GM13976 (cell line): ENCODE results near the gene AMBRA1.

Experiments
- DNase-seq: peaks from one replicate; pipeline ENCODE4 v3.0.0; 2012; ENCODE audit warnings: low spot score
- CTCF ChIP-seq: IDR thresholded peaks from 2 replicates; pipeline ENCODE4 v1.5.1; 2012; ENCODE audit warnings: borderline replicate concordance, mild to moderate bottlenecking; ENCODE audit not compliant: insufficient read depth; ENCODE audit errors: extremely low read depth, missing control alignments, control extremely low read depth
- in situ Hi-C: fragments of 300-500 bp; cut with MboI; formaldehyde crosslinking; loops from one replicate; pipeline ENCODE4 v1.12.0; 2022; ENCODE audit warnings: low sequenced_read_pairs, mixed read lengths, inconsistent platforms; ENCODE audit not compliant: unreplicated experiment

Gene AMBRA1

GRCh38 chr11:46498968-46499367 lies 94.9 kb downstream of the AMBRA1 start:
- no peak for TF ChIP-seq CTCF
- in situ Hi-C loops, result no loop called here
- no peak for DNase-seq

GRCh38 chr11:46498179-46498578 lies 95.6 kb downstream of the AMBRA1 start:
- DNase-seq, result no peak
- in situ Hi-C loops, result no loop called here
- TF ChIP-seq CTCF, result no peak

- no peak for TF ChIP-seq CTCF
- no peak for DNase-seq
- in situ Hi-C loops, result no loop called here
Measured at GRCh38 chr11:46497498-46497897, 96.3 kb downstream of the AMBRA1 start.

- in situ Hi-C loops, result no loop called here
- no peak for DNase-seq
- TF ChIP-seq CTCF, result no peak
Measured at GRCh38 chr11:46493791-46494190, 100.0 kb downstream of the AMBRA1 start.

- TF ChIP-seq CTCF, result no peak
- no peak for DNase-seq
- in situ Hi-C loops, result no loop called here
Measured at GRCh38 chr11:46492532-46492931, 101.3 kb downstream of the AMBRA1 start.

GRCh38 chr11:46491661-46492330 lies 102.0 kb downstream of the AMBRA1 start:
- no peak for TF ChIP-seq CTCF
- DNase-seq, result no peak
- in situ Hi-C loops, result no loop called here

GRCh38 chr11:46490666-46491065 lies 103.2 kb downstream of the AMBRA1 start:
- in situ Hi-C loops, result no loop called here
- no peak for DNase-seq
- TF ChIP-seq CTCF, result no peak
